GM12801 (cell line): Measurements from ENCODE around the gene SMG6.

ENCODE experiments used
- TF ChIP-seq, protein P1 (sequence below): IDR thresholded peaks from one replicate; pipeline ENCODE4 v1.5.1; 2011; ENCODE audit warnings: control low read depth; ENCODE audit not compliant: insufficient read length; ENCODE audit errors: extremely low read depth

The SMG6 gene

DNA sequence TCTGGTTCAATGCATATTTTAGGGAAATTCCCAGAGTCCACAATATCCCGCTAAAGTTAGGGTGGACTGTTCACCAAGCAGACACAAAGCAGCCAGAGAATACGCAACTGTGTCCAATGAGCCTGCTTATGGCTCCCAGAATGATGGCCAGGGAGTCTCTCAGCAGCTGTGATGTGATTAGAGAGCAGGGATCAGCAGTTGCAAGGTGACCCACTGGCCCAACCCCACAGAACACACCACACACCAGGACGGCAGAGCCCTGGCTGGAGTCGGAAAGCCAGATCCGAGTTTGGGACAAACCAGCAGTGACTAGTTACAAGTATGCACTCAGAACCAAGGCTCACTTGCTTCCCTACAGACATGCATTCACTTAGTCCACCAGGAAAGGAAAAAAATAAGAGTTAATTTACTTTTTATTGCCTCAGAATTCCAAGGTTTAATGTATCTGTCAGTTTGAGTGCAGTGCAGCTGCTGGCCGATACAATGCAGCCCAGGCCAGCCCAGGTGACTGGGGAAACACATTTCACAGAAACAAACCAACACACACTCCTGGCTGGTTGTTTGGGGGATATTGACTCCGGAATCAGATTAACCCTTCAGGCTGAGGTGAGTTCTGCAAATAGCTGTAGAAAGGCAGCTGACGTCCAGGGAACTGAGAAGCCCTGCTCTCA, 127.0 kb downstream of the SMG6 start:
- TF ChIP-seq, protein P1, sequence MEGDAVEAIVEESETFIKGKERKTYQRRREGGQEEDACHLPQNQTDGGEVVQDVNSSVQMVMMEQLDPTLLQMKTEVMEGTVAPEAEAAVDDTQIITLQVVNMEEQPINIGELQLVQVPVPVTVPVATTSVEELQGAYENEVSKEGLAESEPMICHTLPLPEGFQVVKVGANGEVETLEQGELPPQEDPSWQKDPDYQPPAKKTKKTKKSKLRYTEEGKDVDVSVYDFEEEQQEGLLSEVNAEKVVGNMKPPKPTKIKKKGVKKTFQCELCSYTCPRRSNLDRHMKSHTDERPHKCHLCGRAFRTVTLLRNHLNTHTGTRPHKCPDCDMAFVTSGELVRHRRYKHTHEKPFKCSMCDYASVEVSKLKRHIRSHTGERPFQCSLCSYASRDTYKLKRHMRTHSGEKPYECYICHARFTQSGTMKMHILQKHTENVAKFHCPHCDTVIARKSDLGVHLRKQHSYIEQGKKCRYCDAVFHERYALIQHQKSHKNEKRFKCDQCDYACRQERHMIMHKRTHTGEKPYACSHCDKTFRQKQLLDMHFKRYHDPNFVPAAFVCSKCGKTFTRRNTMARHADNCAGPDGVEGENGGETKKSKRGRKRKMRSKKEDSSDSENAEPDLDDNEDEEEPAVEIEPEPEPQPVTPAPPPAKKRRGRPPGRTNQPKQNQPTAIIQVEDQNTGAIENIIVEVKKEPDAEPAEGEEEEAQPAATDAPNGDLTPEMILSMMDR: no peak

DNA sequence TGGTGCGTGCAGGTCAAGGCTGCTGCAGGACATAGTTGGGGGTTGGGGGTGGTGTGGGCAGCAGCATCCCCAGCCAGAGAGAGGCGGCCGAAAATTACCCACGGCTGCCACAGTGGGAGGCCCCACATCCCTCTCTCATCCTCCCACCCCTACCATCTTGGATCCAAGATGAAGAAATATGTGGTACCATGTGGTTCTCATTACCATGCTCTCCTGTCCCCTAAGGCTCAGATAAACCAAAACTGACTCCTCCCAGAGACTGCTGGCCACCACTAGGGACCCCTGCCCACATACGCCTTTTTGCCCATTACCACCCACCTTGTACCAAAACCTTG, 128.3 kb downstream of the SMG6 start:
- TF ChIP-seq, protein P1: no peak

DNA sequence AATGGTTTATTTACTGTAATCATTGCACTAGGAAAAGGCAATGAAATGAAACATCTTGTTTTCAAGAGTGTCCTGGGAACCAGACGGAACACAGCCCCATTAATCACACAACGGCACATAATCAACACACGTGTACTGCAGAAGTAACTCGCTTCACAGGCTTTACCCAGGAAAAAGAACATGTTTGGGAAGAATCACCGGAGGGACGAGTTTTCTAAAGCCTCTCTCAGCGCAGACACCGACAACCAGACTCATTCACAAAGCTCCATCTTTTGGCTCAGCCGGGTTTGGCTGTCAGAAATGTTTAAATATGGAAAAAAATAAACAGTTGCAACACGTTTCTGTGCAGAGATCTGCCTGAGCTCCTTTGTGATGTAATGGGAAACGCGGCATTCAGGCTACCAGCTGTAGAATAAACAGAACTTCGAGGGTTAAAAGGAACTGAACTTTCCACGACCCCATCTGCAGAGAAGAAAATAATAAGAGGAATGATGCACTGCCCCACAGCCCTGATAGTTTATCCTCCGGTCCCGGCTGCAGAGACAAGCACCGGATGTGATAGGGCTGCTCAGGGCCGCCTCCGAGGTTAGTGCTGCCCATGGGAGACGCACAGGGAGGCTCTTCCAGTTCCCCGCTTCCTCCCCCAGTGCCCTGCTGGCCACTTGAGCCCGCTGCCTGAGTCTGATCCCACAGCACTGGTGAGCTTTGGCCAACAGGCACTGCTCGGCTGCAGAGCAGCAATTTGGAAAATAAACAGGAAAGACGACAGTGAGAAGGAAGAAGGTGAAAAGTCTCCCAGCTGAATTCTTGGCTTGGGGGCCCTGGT, 128.9 kb downstream of the SMG6 start:
- TF ChIP-seq, protein P1: no peak

DNA sequence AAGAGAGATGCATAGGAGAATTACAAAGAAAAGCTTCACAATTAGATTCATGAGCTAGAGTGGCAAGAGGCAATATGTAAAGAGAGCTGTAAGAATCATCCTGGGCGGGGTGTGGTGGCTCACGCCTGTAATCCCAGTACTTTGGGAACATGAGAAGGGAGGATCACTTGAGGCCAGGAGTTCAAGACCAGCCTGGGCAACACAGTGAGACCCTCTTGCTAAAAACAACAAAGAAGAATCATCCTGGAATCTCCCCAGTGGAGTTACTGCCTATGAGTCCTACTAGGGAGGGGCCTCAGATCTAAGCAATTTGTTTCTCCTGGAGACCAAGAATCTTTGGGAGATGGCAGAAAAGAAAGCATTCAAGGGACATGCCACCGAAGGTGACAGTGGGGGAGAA, 129.6 kb downstream of the SMG6 start:
- TF ChIP-seq, protein P1: no peak

DNA sequence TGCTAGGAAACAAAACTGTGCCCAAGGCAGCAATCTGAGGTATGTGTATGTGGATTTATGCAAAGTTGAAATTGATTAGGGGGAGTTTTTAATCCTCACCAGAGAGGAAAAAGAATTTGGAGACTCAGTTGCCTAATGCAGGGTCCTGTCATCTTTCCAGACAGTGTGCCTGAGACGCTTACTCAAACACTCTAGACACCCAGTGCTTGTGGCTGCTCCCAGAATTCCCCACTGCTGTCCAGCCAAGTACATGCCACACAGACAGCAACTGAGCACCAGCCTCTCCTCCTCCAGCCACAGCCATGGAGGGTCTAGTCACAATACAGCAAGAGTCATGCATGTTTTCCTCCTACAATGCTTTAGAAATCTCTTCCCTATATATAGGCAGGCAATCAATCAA, 130.6 kb downstream of the SMG6 start:
- TF ChIP-seq, protein P1: no peak

DNA sequence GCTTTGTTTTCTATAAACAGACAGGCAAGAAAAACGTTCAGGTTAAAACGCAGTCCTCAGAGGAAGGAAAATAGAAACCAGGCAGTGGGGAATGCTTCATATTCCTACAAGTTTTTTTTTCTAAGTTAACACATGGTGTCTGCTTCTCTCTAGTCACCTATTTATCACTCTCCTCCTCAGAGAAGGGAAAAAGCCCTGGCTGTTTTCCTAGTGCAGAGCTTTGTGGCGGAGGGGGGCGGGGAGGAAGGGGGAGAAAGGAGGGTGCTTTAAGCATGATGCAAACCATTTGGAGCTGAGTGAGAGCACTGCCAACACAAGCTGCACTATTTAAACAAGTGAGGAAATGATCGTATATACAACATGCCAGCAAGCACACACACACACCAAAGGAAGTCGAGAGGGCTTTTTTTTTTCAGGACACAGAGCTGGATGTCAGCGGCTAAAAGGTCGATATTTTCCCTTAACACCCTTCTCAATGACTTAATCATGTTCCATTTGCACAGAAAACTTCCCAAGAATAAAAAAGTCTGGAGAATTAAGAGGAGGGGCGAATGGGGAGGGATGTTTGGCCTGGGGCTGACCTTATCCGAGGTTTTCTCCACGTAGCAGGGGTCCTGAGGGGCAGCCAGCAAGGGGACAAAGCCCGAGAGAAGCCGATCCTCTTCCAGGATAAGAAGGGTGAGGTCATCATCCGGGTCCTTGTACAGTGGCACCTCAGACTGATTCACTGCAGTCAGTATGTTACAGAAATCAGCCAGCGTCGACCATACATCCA, 131.3 kb downstream of the SMG6 start:
- TF ChIP-seq, protein P1: no peak

DNA sequence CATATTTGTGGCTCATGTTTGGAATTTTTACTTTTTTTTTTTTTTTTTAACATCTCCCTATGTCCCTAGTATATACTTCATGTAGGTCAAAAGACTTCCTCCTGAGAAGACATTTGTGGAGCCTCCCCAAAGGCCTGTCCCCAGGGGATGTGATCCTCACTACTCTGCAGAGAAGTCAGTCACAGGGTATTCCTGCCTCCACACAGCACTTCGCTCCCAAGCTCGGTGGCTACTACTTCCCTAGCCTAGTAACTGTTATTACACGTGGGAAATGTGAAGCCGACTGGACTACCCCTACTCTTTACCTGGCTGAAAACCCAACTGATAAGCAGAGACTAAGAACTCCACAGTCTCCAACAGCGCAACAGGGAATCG, 131.9 kb downstream of the SMG6 start:
- TF ChIP-seq, protein P1: no peak
